Activated CD8-positive, alpha-beta memory T cell treated with anti-CD3 and anti-CD28 coated beads, Interleukin-2, amount 50 U/mL, for 1 hour (primary cell): Measurements from ENCODE around the gene RBM17.
"Not testable (repeated sequence)": the region's sequence is repeated elsewhere in the genome, so short reads cannot be mapped to it uniquely, and the experiment has no call there.

ENCODE experiments used
- DNase-seq: peaks from one replicate; pipeline ENCODE4 v3.0.0-alpha.2; 2020; ENCODE audit errors: extremely low read depth

The RBM17 gene

GRCh38 chr10:6110136-6110535, 21.3 kb downstream of the RBM17 start:
- no peak for DNase-seq

GRCh38 chr10:6112893-6113292, 24.1 kb downstream of the RBM17 start:
- DNase-seq = no peak

- no peak for DNase-seq
Measured at GRCh38 chr10:6114299-6114698, 25.5 kb downstream of the RBM17 start.

GRCh38 chr10:6114805-6115341, 26.0 kb downstream of the RBM17 start:
- DNase-seq = no peak

DNA sequence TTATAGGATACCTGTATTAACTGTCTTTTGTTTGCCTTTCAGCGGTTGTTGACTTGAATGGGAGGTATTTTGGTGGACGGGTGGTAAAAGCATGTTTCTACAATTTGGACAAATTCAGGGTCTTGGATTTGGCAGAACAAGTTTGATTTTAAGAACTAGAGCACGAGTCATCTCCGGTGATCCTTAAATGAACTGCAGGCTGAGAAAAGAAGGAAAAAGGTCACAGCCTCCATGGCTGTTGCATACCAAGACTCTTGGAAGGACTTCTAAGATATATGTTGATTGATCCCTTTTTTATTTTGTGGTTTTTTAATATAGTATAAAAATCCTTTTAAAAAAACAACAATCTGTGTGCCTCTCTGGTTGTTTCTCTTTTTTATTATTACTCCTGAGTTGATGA, 26.6 kb downstream of the RBM17 start:
- no peak for DNase-seq

- DNase-seq = no peak
Measured at GRCh38 chr10:6115824-6116350, 27.1 kb downstream of the RBM17 start.

- DNase-seq = no peak
Measured at GRCh38 chr10:6116806-6117205, 28.0 kb downstream of the RBM17 start.

- DNase-seq = no peak
Measured at GRCh38 chr10:6117711-6118110, 28.9 kb downstream of the RBM17 start.

DNA sequence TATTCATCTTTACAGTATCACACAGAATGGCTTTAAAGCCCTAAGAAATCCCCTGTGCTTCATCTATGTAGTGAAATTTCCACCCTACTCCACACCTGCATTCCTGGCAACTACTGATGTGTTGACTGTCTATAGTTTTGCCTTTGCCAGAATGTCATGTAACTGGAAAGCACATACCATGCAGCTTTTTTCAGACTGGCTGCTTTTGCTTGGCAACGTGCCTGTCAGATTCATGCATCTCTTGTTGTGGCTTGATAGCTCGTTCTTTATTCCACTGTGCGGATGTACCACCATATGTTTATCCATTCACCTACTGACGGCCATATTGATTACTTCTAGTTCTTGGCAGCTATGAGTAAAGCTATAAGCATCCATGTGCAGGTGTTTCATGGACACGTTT, 30.6 kb downstream of the RBM17 start:
- DNase-seq = no peak

GRCh38 chr10:6119962-6120361, 31.1 kb downstream of the RBM17 start:
- no peak for DNase-seq

- no peak for DNase-seq
Measured at GRCh38 chr10:6120691-6121090, 31.9 kb downstream of the RBM17 start.

- DNase-seq = no peak
Measured at GRCh38 chr10:6121146-6121545, 32.3 kb downstream of the RBM17 start.

- DNase-seq = no peak
Measured at GRCh38 chr10:6123532-6123931, 34.7 kb downstream of the RBM17 start.

DNA sequence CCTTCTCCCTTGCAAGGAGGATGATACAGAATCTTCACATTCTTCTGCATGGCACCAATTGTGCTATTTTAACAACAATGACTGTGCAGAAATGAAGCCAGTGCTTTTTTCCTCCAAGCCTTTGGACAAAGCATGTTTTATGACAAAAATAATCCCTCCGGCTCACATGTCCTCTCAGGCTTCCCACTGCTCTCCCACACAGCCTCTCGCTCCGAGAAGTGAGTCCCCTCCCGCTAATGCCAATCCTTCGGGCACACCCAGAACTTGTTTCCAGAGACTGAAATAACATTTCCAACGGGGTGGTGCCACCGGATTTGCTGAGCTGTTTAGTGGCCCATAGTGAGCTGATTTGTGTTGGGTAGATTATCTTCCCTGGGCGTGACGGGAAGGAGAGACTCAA, 35.8 kb downstream of the RBM17 start:
- no peak for DNase-seq

DNA sequence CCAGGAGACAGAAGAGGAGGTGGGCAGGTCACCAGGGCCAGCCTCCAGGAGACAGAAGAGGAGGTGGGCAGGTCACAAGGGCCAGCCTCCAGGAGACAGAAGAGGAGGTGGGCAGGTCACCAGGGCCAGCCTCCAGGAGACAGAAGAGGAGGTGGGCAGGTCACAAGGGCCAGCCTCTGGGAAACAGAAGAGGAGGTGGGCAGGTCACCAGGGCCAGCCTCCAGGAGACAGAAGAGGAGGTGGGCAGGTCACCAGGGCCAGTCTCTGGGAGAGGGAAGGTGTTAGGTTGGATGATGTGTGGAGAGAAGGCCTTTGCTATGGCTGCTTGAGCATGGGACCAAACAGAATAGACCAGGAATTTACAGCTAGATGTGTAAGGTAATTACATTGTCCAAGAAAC, 38.6 kb downstream of the RBM17 start:
- DNase-seq = not testable (repeated sequence)

GRCh38 chr10:6128087-6128486, 39.3 kb downstream of the RBM17 start:
- DNase-seq = no peak

- DNase-seq = no peak
Measured at GRCh38 chr10:6128591-6129251, 39.9 kb downstream of the RBM17 start.

DNA sequence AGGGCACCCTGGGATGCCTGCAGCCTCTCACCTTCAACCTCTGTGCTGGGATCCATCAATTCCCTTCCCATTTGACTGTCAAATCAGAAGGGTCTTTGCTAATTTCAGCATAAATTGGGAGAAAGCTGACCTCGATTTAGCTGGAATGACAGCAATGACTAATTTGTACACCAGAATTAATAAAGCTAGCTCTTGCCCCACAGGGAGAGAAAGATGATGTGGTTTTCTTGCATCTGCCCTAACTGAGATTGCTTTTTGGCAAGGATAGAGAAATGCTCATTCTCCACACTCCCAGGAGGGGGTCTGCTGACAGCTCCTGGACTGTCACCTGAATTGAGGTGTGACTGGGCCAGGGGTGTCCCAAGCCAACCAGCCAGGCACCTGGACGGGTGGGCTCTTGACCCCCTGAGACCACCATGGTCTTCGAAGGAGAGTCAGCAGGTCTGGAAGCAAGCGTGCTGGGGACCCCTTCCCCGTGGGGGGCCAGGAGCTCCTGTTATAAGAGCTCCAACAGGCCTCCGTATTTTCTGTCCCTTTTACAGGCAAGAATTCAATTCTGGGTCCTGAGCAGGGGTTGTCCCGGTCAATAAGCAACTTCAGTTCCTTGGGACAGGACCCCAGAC, 42.1 kb downstream of the RBM17 start:
- DNase-seq = no peak

GRCh38 chr10:6133331-6134098, 44.7 kb downstream of the RBM17 start:
- no peak for DNase-seq

GRCh38 chr10:6134099-6134823, 45.4 kb downstream of the RBM17 start:
- no peak for DNase-seq

GRCh38 chr10:6135039-6135438, 46.2 kb downstream of the RBM17 start:
- no peak for DNase-seq
